Glomerular endothelial cell (primary cell): Measurements from ENCODE around the gene JAZF1. TPM values are rescaled to one million over a fixed set of nuclear protein-coding genes. Genes with fewer than 3 reads are reported as not detected.

Experiments used
- DNase-seq: peaks from one replicate; pipeline ENCODE4 v3.0.0-alpha.2; 2011; ENCODE audit warnings: low read depth, low spot score; ENCODE audit errors: extremely low read depth
- total RNA-seq: library from RNA; depleted of rRNA; stranded (reverse); fragments of >200 nt; gene quantifications from 2 replicates; pipeline ENCODE4 v1.2.3, GENCODE V29; 2015

The JAZF1 gene
- total RNA-seq, 1 donor from 2014 or later, result 8.9 TPM

- DNase-seq, result no peak
Observed at GRCh38 chr7:28081016-28081415, 99.6 kb downstream of the JAZF1 start.

- DNase-seq, result no peak
Observed at GRCh38 chr7:28078036-28078901, 102.3 kb downstream of the JAZF1 start.

GRCh38 chr7:28077616-28078015, 103.0 kb downstream of the JAZF1 start:
- DNase-seq, result no peak

DNA sequence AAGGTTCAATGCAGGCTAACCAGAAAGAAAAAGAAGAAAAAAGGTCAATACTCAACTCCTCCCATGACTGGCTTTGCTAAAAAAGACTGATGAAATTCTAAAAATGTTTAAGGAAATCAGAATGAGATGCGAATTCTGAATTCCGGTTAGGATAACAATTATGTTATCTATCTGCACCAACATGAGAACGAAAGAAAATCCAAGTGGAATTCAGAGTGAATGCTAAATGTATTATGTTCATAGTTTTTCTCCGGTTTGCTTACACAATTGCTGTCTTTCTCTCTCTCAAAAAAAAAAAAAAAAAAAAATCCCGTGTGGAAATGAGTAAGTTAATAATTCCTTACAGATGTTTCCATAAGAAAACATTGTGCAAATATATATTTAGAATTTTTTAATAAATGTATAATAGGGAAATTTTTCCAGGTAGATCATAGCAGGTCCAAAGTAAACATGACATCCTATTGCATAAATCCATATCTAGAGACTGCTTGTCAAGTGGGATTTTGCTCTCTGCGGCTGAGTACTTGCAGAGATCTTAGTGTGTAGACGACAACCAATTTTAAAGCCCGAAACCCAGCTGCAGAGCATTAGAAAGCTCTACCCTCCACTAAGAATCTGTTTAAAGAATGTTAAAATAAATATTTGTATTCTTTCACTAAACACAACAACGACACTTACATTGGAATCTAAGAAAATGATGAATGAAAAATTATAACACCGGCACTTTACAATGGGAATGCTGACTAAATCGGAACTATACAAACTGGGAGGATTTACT, 104.0 kb downstream of the JAZF1 start:
- no peak for DNase-seq

GRCh38 chr7:28075674-28076358, 104.8 kb downstream of the JAZF1 start:
- no peak for DNase-seq

DNA sequence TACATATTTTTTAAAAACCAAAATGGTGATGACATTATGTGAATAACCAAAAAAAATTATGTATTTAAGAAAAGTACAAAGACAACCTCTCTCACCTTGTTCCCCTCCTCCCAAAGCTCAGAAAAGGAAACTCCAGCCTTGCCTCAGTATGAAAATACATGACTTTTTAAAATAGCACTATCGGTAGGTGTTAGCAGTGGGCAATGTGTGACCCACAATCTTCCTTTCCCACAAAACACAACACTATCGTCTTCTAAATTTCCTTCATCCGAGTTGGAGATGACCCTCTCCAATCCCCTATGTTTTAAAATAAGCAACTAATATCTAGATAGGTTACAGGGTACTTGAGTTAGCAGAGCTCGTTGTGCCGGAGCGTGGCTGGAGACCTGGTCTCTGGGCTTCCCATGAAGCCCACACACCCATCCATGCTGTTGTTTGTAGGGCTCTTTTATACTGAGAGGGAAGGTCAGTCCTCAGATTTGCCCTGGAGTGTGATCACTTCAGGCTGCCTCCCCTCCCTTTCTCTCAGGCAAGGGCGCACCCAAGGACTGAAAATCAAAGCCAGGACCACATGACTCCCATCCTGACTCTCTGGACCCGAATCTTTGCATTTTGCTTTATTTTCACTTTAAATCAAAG, 107.6 kb downstream of the JAZF1 start:
- DNase-seq, result no peak

GRCh38 chr7:28071570-28071969, 109.0 kb downstream of the JAZF1 start:
- no peak for DNase-seq

DNA sequence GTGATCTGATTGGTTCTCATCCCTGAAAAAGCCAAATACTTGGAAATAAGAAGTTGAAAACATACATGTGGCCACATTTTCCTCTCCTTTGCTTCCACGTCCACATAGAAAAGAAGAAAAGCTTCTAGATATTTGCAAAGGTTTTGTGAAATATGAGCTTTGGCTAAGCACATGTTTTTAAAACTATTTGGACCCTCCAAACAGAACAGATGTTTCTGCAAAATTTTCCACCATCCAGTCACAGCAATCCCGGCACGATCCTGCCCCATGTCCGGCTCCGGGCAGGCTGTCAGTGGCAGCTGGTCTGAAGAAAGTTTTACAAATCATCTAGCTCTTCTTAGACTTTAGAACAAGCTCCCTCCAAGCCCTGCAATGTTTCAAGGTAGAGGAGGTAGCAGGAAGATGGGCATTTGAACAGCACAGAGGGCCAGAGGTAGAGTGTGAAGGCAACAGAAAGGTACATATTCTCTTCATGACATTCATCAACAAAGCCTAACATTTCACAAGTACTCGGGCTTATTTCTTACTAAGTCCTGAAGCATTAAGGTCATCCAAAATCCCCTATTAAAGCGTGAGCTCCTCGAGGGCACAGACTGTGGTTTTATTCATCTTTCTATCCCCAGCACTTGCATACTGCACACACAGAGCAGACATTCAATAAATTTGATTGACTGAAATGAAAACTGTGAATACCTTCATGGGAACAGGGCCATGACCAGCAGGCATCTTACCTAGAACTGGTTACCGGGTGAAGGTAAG, 110.1 kb downstream of the JAZF1 start:
- no peak for DNase-seq

GRCh38 chr7:28069807-28070206, 110.8 kb downstream of the JAZF1 start:
- no peak for DNase-seq

- no peak for DNase-seq
Observed at GRCh38 chr7:28069388-28069787, 111.2 kb downstream of the JAZF1 start.

DNA sequence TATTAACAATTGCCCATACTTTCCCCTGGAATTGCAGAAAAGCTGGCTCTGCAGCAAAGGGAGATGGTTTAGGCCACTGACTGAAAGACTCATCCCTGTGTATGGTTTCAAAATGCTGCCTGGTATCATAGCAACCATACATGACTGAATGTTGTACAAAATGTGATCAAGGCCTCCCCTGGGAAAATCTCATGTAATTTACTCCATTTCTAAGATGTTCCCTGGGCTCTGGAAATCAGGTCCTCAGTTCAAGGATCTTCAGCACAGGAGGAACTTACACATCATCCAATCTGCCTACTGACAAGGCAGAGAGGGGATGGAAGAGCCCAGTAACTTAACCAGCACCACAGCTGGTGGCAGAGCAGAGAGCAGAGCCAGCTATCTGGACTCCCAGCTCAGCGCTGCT, 111.8 kb downstream of the JAZF1 start:
- no peak for DNase-seq

- no peak for DNase-seq
Observed at GRCh38 chr7:28067171-28067570, 113.4 kb downstream of the JAZF1 start.

DNA sequence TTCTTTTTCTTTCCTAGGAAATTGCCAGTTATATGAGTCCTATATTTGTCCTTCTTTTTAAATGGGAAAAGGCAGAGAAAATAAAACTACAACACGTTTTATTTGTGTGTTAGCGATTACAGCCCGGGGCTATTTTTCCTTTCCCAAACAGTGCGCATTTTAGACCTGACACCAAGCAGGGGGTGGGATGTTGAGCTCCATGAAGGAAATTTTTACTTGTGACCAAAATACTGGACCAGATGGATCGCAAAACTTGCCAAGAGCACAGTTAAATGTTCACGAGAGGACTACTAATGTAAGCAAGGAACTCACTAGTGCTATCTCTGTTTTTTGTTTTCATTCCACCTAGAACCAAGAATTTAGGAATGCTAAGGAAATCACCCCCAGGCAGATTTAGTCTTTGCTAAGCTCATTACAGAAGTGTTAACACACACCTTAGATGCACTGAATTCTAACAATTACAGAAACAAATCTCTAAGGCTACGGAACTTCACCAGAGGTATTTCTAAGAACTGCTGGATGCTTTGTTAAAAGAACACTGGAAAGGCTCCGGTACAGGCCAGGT, 114.8 kb downstream of the JAZF1 start:
- DNase-seq, result no peak

DNA sequence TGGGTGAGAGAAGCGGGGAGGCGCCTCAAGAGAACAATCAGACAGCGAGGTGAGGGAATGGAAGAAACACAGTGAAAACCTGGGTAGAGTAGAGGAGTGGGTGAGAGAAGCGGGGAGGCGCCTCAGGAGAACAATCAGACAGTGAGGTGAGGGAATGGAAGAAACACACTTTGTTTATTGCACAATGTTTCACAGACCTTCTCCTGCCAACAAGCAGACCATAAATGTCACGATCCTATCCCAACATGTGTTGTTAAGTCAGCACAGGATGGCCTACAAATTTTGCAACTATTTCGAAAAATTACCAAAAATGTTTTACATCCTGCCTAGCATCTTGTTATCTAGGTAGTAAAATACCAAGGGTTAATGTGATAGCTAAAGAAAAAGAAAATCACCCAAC, 115.3 kb downstream of the JAZF1 start:
- DNase-seq, result no peak

DNA sequence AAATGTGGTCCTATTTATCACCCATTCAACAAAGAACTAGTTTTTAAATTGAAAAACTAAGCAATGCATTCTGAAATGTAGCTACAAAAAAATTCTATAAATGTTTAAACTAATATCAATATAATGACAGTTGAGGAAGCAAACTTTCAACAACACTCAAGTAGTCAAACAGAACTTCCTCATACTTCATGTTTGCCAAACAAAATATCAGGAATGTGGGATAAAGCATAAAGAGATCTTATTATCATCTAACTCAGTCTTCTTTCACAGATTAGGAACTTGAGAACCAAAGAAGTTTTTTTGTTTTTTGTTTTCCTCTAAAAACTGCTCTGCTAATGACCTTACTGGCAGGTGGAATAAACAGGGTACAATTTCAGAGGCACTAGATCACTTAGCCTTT, 116.2 kb downstream of the JAZF1 start:
- DNase-seq, result no peak

DNA sequence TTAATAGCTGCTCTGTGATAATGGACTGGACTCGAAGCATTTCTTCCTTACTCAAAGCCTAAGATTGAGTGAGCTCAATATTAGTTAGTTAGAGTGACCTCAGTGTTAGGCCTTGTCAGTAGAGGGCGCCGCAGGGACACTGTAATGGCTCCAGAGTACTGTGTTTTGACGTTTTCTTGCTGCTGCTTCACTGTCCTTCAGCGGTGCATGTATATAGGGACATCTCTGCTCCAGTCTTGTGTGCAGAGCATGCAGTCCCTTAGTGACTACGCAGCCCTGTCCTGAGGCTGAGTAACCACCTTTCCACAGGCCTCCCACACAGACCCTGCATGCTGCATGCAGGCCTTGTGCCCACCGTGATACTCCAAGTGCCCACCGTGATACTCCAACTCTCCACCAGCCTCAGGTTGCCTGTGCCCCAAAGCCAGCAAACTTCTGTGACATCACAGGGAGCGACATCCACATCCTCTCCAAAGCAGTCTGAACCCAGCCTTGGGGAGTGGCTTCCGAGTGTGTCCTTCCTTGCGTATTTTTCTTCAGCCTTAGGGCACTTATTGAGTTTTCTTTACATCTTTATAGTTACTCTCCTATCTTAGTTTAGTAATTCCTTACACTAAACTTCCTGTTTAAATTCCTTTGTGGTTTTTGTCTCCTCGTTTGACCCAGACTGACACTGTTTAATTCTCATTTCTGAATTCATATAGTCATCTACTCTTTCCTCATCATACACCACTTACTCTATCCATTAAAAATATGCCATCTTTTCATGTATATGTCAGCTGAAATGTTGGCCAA, 118.2 kb downstream of the JAZF1 start:
- no peak for DNase-seq

DNA sequence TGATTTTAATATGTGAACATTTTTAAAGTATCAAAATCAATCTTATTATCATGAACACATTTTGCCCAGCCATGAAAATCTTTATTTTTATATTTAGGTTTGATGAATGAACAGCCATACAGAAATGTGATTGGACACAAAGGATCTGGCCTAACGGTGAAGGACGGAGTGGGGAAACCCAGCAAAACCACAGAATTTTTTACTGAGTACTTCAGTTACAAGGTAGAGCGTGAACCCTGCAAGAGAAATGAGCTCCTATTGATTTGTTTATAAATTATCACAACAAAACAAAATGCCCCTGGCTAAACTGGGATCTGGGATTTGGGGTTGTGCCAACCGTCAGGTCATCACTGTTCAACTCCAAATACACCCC, 118.8 kb downstream of the JAZF1 start:
- DNase-seq, result no peak

- DNase-seq, result no peak
Observed at GRCh38 chr7:28060371-28060950, 120.1 kb downstream of the JAZF1 start.

DNA sequence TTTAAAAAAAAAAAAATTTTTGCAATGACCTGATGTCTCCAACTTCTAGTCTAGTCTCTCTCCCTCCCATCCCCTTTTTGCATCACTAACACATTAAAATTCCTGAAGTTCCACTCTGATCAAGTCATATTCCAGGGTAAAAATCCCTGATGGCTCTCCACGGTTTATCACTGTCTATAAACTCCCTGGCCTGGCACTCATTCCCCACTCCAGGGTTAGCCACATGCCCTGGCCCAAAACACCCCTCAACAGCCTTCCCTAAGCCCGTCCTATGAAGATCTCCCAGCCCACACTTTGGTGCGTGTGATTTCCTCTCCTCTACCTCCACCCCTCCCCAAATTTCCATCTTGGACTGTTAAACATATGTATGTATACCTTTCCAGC, 125.4 kb downstream of the JAZF1 start:
- DNase-seq, result no peak
